ENCODE results near the gene SNAPC2.
"Not testable (repeated sequence)": the region's sequence is repeated elsewhere in the genome, so short reads cannot be mapped to it uniquely, and the experiment has no call there.

Gene SNAPC2

GRCh38 chr19:7947939-7948338 is 27.8 kb downstream of the SNAPC2 start:
- no peak overlapping the region for H2AFZ ChIP-seq
- H3K27ac ChIP-seq = no peak overlapping the region
- H3K79me2 ChIP-seq = peaks cover 4% of the 10 kb centered on the region
- no peak for TF ChIP-seq CTCF (IDR thresholded peaks at IDR 0.05)
- no peak overlapping the region for H3K4me3 ChIP-seq (ENCODE audit: low read depth, low read length)
- no peak overlapping the region for H3K4me2 ChIP-seq (ENCODE audit: low read length)
- H3K9me3 ChIP-seq (ENCODE audit: control insufficient read depth, low read length) = no peaks in the 10 kb centered on the region
- no peak overlapping the region for H3K9ac ChIP-seq
- no peaks in the 10 kb centered on the region for H3K27me3 ChIP-seq (ENCODE audit: control insufficient read depth, insufficient read depth, low read length)
- H3K4me1 ChIP-seq = no peaks in the 10 kb centered on the region
- H3K36me3 ChIP-seq (ENCODE audit: control insufficient read depth, insufficient read depth, low read length) = no peaks in the 10 kb centered on the region

GRCh38 chr19:7953060-7953459 is 32.9 kb downstream of the SNAPC2 start:
- Histone ChIP-seq H3K79me2 (no peaks in the 10 kb centered on the region), H3K9me3 (ENCODE audit: control insufficient read depth, low read length) (no peaks in the 10 kb centered on the region), H3K4me2 (ENCODE audit: low read length) (no peak overlapping the region), H3K4me1 (no peaks in the 10 kb centered on the region), H3K27ac (no peak overlapping the region), H2AFZ (no peak overlapping the region), H3K27me3 (ENCODE audit: control insufficient read depth, insufficient read depth, low read length) (no peaks in the 10 kb centered on the region), H3K4me3 (ENCODE audit: low read depth, low read length) (no peak overlapping the region), H3K9ac (no peak overlapping the region), H3K36me3 (ENCODE audit: control insufficient read depth, insufficient read depth, low read length) (no peaks in the 10 kb centered on the region)
- TF ChIP-seq CTCF (IDR thresholded peaks at IDR 0.05) = no peak

GRCh38 chr19:7953576-7953975 is 33.4 kb downstream of the SNAPC2 start:
- Histone ChIP-seq H3K36me3 (ENCODE audit: control insufficient read depth, insufficient read depth, low read length) (no peaks in the 10 kb centered on the region), H3K9ac (no peak overlapping the region)

GRCh38 chr19:7955696-7956095 is 35.6 kb downstream of the SNAPC2 start:
- H3K9me3 ChIP-seq (ENCODE audit: control insufficient read depth, low read length) = no peaks in the 10 kb centered on the region
- no peak overlapping the region for H3K4me3 ChIP-seq (ENCODE audit: low read depth, low read length)
- no peak overlapping the region for H3K9ac ChIP-seq
- H3K36me3 ChIP-seq (ENCODE audit: control insufficient read depth, insufficient read depth, low read length) = no peaks in the 10 kb centered on the region
- H2AFZ ChIP-seq = no peak overlapping the region
- no peaks in the 10 kb centered on the region for H3K27me3 ChIP-seq (ENCODE audit: control insufficient read depth, insufficient read depth, low read length)
- H3K4me1 ChIP-seq = no peaks in the 10 kb centered on the region
- TF ChIP-seq CTCF (IDR thresholded peaks at IDR 0.05) = no peak
- no peak overlapping the region for H3K4me2 ChIP-seq (ENCODE audit: low read length)
- no peak overlapping the region for H3K27ac ChIP-seq
- no peaks in the 10 kb centered on the region for H3K79me2 ChIP-seq

More at GRCh38 chr19:7953576-7953975, 33.4 kb downstream of the SNAPC2 start:
- no peaks in the 10 kb centered on the region for H3K4me1 ChIP-seq
- H3K4me2 ChIP-seq (ENCODE audit: low read length) = no peak overlapping the region
- no peaks in the 10 kb centered on the region for H3K9me3 ChIP-seq (ENCODE audit: control insufficient read depth, low read length)
- H3K27ac ChIP-seq = no peak overlapping the region
- no peaks in the 10 kb centered on the region for H3K27me3 ChIP-seq (ENCODE audit: control insufficient read depth, insufficient read depth, low read length)
- H3K79me2 ChIP-seq = no peaks in the 10 kb centered on the region
- no peak overlapping the region for H3K4me3 ChIP-seq (ENCODE audit: low read depth, low read length)
- TF ChIP-seq CTCF (IDR thresholded peaks at IDR 0.05) = no peak
- H2AFZ ChIP-seq = no peak overlapping the region

GRCh38 chr19:7959211-7959610 is 39.1 kb downstream of the SNAPC2 start:
- TF ChIP-seq CTCF (IDR thresholded peaks at IDR 0.05) = no peak
- H3K36me3 ChIP-seq (ENCODE audit: control insufficient read depth, insufficient read depth, low read length) = no peaks in the 10 kb centered on the region
- H3K9me3 ChIP-seq (ENCODE audit: control insufficient read depth, low read length) = no peaks in the 10 kb centered on the region

GRCh38 chr19:7961082-7961481 is 40.9 kb downstream of the SNAPC2 start:
- not testable (repeated sequence) for H3K4me1 ChIP-seq; H3K4me2 ChIP-seq (ENCODE audit: low read length); H3K27me3 ChIP-seq (ENCODE audit: control insufficient read depth, insufficient read depth, low read length); H3K36me3 ChIP-seq (ENCODE audit: control insufficient read depth, insufficient read depth, low read length); H3K4me3 ChIP-seq (ENCODE audit: low read depth, low read length); H3K9ac ChIP-seq; H2AFZ ChIP-seq; H3K27ac ChIP-seq; H3K79me2 ChIP-seq; H3K9me3 ChIP-seq (ENCODE audit: control insufficient read depth, low read length)

More at GRCh38 chr19:7959211-7959610, 39.1 kb downstream of the SNAPC2 start:
- Histone ChIP-seq H3K27ac (no peak overlapping the region), H2AFZ (no peak overlapping the region), H3K27me3 (ENCODE audit: control insufficient read depth, insufficient read depth, low read length) (no peaks in the 10 kb centered on the region), H3K4me3 (ENCODE audit: low read depth, low read length) (no peak overlapping the region), H3K4me2 (ENCODE audit: low read length) (no peak overlapping the region), H3K79me2 (no peaks in the 10 kb centered on the region), H3K4me1 (no peaks in the 10 kb centered on the region), H3K9ac (no peak overlapping the region)
